GM23338 (cell line): ENCODE results near the gene GNB2. TPM values are rescaled to one million over a fixed set of nuclear protein-coding genes. Genes with fewer than 3 reads are reported as not detected.
"Not testable (repeated sequence)": the region's sequence is repeated elsewhere in the genome, so short reads cannot be mapped to it uniquely, and the experiment has no call there.

Experiments
- ATAC-seq: fragments of 200-7000 bp; cut with Tn5 transposase; 3 replicates; pipeline ENCODE4 v1.9.1; 2020
- DNase-seq: peaks from one replicate; pipeline ENCODE4 v3.0.0-alpha.2; 2015; ENCODE audit warnings: low spot score
- H2AFZ ChIP-seq: fragments of 200-600 bp; sonication (generic); 2 replicates; pipeline ENCODE4 v1.8.0; 2016; ENCODE audit warnings: antibody characterized with exemption, mild to moderate bottlenecking, moderate library complexity
- H3F3A ChIP-seq: fragments of 200-600 bp; sonication (generic); replicated peaks from 2 replicates; pipeline ENCODE4 v1.8.0; 2017; ENCODE audit warnings: antibody characterized with exemption, mixed run types, low read depth
- H3K27ac ChIP-seq: fragments of 200-600 bp; sonication (generic); 2 replicates; pipeline ENCODE4 v1.6.1; 2016; ENCODE audit warnings: low read depth
- H3K27me3 ChIP-seq: fragments of 200-600 bp; sonication (generic); 2 replicates; pipeline ENCODE4 v1.8.0; 2016; ENCODE audit warnings: mild to moderate bottlenecking, mixed run types, moderate library complexity; ENCODE audit not compliant: insufficient read depth
- H3K36me3 ChIP-seq: fragments of 200-600 bp; sonication (generic); 2 replicates; pipeline ENCODE4 v1.8.0; 2016; ENCODE audit warnings: mild to moderate bottlenecking; ENCODE audit not compliant: insufficient read depth
- H3K4me1 ChIP-seq: fragments of 200-600 bp; sonication (generic); 2 replicates; pipeline ENCODE4 v1.8.0; 2016; ENCODE audit warnings: mild to moderate bottlenecking, moderate library complexity; ENCODE audit not compliant: insufficient read depth
- H3K4me2 ChIP-seq: fragments of 200-600 bp; sonication (generic); 2 replicates; pipeline ENCODE4 v1.7.1; 2017; ENCODE audit warnings: mixed run types
- H3K4me3 ChIP-seq: fragments of 200-600 bp; sonication (generic); 2 replicates; pipeline ENCODE4 v1.6.1; 2016; ENCODE audit warnings: mixed run types
- H3K79me2 ChIP-seq: fragments of 200-600 bp; sonication (generic); replicated peaks from 2 replicates; pipeline ENCODE4 v1.8.0; 2017; ENCODE audit warnings: mild to moderate bottlenecking; ENCODE audit not compliant: insufficient read depth
- H3K9me2 ChIP-seq: fragments of 200-600 bp; sonication (generic); 2 replicates; pipeline ENCODE4 v1.8.0; 2017; ENCODE audit not compliant: insufficient read depth
- H4K20me1 ChIP-seq: fragments of 200-600 bp; sonication (generic); replicated peaks from 2 replicates; pipeline ENCODE4 v1.8.0; 2017; ENCODE audit warnings: mild to moderate bottlenecking; ENCODE audit not compliant: insufficient read depth
- H3K27ac Mint-ChIP-seq: 2 replicates; pipeline ENCODE4 v1.8.0; 2020; ENCODE audit warnings: inconsistent platforms, mild to moderate bottlenecking, moderate library complexity, mixed read lengths
- H3K27me3 Mint-ChIP-seq: 3 replicates; pipeline ENCODE4 v1.8.0; 2022; ENCODE audit warnings: low read depth, mild to moderate bottlenecking, moderate library complexity, mixed read lengths, inconsistent platforms; ENCODE audit not compliant: insufficient read depth, poor library complexity
- H3K36me3 Mint-ChIP-seq: 3 replicates; pipeline ENCODE4 v1.8.0; 2021; ENCODE audit warnings: low read depth, mild to moderate bottlenecking, inconsistent platforms, moderate library complexity, mixed read lengths
- H3K4me1 Mint-ChIP-seq: 3 replicates; pipeline ENCODE4 v1.8.0; 2020; ENCODE audit warnings: mild to moderate bottlenecking, inconsistent platforms, mixed read lengths
- H3K4me3 Mint-ChIP-seq: 3 replicates; pipeline ENCODE4 v1.8.0; 2021; ENCODE audit warnings: moderate library complexity, mild to moderate bottlenecking, inconsistent platforms, mixed read lengths
- H3K9me3 Mint-ChIP-seq: 3 replicates; pipeline ENCODE4 v1.8.0; 2020; ENCODE audit warnings: moderate library complexity, mild to moderate bottlenecking, inconsistent platforms, mixed read lengths
- ETS1 ChIP-seq: IDR thresholded peaks from 2 replicates; pipeline ENCODE4 v1.6.1; 2016; ENCODE audit warnings: antibody characterized with exemption
- POLR2AphosphoS5 ChIP-seq: IDR thresholded peaks from 2 replicates; pipeline ENCODE4 v1.6.1; 2016; ENCODE audit warnings: antibody characterized with exemption, low read depth
- STAT1 ChIP-seq: IDR thresholded peaks from one replicate; pipeline ENCODE4 v1.6.1; 2016; ENCODE audit warnings: antibody characterized with exemption; ENCODE audit not compliant: unreplicated experiment
- ZNF114 ChIP-seq: fragments of 250-450 bp; sonication (Bioruptor Pico); IDR thresholded peaks from 2 replicates; pipeline ENCODE4 v1.5.0; 2020; ENCODE audit warnings: mild to moderate bottlenecking, moderate library complexity
- ZNF462 ChIP-seq: fragments of 250-450 bp; sonication (Bioruptor Pico); IDR thresholded peaks from 2 replicates; pipeline ENCODE4 v1.5.0; 2020; ENCODE audit warnings: mild to moderate bottlenecking, moderate library complexity
- polyA plus RNA-seq: library from polyadenylated mRNA; unstranded; fragments of >200 nt; fragmentation: Nextera tagmentation; extraction: Ambion mirVana; gene quantifications from 2 replicates; pipeline ENCODE4 v1.2.1, GENCODE V29; 2016
- total RNA-seq: library from RNA; depleted of rRNA; stranded (reverse); fragments of >200 nt; shearing (Covaris generic); gene quantifications from 2 replicates; pipeline ENCODE4 v1.2.3, GENCODE V29; 2014
- TF ChIP-seq, protein P1 (sequence below), 2 experiments: fragments of 200-600 bp in 1 of 2; sonication (generic) in 1 of 2; conservative IDR thresholded peaks; 2 replicates each; pipeline versions ENCODE4 v1.5.1 to v1.6.1; 2016 to 2017; ENCODE audit warnings: antibody characterized with exemption in 2 of 2, low read depth in 2 of 2, mild to moderate bottlenecking in 2 of 2, moderate library complexity in 1 of 2
- TF ChIP-seq, protein P2 (sequence below): IDR thresholded peaks from one replicate; pipeline ENCODE4 v1.6.1; 2018; ENCODE audit warnings: antibody characterized with exemption; ENCODE audit not compliant: unreplicated experiment

The GNB2 gene
- total and polyA plus RNA-seq, 2 experiments from 2014 or later: 112 to 153 TPM

GRCh38 chr7:100655908-100656674 is 17.4 kb upstream of the GNB2 start, which contains the start of gene ACTL6B (continued):
- no peak for TF ChIP-seq ZNF462 (CRISPR knock-in tag)
- TF ChIP-seq, protein P1, sequence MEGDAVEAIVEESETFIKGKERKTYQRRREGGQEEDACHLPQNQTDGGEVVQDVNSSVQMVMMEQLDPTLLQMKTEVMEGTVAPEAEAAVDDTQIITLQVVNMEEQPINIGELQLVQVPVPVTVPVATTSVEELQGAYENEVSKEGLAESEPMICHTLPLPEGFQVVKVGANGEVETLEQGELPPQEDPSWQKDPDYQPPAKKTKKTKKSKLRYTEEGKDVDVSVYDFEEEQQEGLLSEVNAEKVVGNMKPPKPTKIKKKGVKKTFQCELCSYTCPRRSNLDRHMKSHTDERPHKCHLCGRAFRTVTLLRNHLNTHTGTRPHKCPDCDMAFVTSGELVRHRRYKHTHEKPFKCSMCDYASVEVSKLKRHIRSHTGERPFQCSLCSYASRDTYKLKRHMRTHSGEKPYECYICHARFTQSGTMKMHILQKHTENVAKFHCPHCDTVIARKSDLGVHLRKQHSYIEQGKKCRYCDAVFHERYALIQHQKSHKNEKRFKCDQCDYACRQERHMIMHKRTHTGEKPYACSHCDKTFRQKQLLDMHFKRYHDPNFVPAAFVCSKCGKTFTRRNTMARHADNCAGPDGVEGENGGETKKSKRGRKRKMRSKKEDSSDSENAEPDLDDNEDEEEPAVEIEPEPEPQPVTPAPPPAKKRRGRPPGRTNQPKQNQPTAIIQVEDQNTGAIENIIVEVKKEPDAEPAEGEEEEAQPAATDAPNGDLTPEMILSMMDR (conservative IDR thresholded peaks at IDR 0.05; ENCODE audit: low read depth in 2 of 2): no peak
- TF ChIP-seq ETS1: no peak
- no peak for TF ChIP-seq STAT1
- TF ChIP-seq POLR2AphosphoS5: no peak
- TF ChIP-seq, protein P2, sequence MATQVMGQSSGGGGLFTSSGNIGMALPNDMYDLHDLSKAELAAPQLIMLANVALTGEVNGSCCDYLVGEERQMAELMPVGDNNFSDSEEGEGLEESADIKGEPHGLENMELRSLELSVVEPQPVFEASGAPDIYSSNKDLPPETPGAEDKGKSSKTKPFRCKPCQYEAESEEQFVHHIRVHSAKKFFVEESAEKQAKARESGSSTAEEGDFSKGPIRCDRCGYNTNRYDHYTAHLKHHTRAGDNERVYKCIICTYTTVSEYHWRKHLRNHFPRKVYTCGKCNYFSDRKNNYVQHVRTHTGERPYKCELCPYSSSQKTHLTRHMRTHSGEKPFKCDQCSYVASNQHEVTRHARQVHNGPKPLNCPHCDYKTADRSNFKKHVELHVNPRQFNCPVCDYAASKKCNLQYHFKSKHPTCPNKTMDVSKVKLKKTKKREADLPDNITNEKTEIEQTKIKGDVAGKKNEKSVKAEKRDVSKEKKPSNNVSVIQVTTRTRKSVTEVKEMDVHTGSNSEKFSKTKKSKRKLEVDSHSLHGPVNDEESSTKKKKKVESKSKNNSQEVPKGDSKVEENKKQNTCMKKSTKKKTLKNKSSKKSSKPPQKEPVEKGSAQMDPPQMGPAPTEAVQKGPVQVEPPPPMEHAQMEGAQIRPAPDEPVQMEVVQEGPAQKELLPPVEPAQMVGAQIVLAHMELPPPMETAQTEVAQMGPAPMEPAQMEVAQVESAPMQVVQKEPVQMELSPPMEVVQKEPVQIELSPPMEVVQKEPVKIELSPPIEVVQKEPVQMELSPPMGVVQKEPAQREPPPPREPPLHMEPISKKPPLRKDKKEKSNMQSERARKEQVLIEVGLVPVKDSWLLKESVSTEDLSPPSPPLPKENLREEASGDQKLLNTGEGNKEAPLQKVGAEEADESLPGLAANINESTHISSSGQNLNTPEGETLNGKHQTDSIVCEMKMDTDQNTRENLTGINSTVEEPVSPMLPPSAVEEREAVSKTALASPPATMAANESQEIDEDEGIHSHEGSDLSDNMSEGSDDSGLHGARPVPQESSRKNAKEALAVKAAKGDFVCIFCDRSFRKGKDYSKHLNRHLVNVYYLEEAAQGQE: peak; percentile 98
- TF ChIP-seq ZNF114 (CRISPR knock-in tag): no peak

DNA sequence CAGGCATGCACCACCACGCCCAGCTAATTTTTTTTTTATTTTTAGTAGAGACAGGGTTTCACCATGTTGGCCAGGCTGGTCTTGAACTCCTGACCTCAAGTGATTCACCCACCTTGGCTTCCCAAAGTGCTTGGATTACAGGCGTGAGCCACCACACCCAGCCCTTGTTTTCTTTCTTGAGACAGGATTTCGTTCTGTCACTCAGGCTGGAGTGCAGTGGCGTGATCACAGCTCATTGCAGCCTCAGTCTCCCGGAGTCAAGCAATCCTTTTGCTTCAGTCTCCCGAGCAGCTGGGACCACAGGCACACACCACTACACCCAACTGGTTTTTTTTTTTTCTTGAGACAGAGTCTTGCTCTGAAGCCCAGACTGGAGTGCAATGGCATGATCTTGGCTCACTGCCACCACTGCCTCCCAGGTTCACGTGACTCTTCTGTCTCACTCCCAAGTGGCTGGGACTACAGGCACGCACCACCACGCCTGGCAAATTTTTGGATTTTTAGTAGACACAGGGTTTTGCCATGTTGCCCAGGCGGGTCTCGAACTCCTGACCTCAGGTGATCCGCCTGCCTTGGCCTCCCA is 11.3 kb upstream of the GNB2 start:
- not testable (repeated sequence) for H3K9me3 Mint-ChIP-seq, H3K36me3 Mint-ChIP-seq, H3K9me2 ChIP-seq, ATAC-seq, H3K4me1 Mint-ChIP-seq, H3K36me3 ChIP-seq, H3K4me3 ChIP-seq, H3K27me3 Mint-ChIP-seq, H4K20me1 ChIP-seq, H3K27ac Mint-ChIP-seq, H3K4me1 ChIP-seq, H3K4me3 Mint-ChIP-seq, H3K4me2 ChIP-seq, H2AFZ ChIP-seq, H3K79me2 ChIP-seq, DNase-seq, H3F3A ChIP-seq, H3K27ac ChIP-seq
- peaks cover 14% of the 10 kb centered on the region; the same call in 1 of the 2 replicates for H3K27me3 ChIP-seq
